Pulmonary artery endothelial cell (primary cell): ENCODE results near the gene ATP10B. TPM values are rescaled to one million over a fixed set of nuclear protein-coding genes. Genes with fewer than 3 reads are reported as not detected.

Experiments
- DNase-seq: peaks from one replicate; pipeline ENCODE4 v3.0.0-alpha.2; 2011; ENCODE audit warnings: low read depth, low spot score
- total RNA-seq: library from RNA; depleted of rRNA; stranded (reverse); fragments of >200 nt; gene quantifications from 2 replicates; pipeline ENCODE4 v1.2.3, GENCODE V29; 2014

Gene ATP10B
- total RNA-seq, 1 donor from 2014 or later = not detected

DNA sequence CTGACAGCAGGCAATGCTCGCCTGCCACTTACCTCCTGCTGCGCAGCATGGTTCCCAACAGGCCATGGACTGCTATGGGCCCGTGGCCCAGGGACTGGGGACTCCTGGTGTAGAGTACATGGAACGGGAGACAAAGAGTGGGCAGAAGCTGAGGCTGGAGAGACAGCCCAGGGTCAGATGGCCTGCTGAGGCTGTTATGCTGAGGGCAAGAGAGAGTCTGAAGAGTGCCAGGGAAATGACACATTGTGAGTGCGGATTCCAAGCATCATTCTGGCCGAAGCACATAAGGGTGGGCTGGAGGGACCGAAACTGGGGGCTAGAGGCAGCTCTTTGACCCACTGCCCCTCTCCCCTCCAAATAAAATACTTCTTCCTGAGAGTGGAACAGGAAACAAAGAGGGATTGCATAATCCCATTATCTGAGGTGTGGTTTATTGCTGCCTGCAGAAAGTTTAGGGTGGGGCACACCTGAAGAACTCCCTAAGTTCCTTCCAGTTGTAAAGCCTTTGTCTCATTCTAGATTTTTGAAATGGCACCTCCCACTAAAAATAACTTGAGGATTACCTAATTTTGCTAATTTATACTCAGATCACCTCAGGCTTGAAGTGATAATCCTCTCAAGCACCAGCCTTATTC lies 158.1 kb downstream of the ATP10B start:
- DNase-seq = no peak

DNA sequence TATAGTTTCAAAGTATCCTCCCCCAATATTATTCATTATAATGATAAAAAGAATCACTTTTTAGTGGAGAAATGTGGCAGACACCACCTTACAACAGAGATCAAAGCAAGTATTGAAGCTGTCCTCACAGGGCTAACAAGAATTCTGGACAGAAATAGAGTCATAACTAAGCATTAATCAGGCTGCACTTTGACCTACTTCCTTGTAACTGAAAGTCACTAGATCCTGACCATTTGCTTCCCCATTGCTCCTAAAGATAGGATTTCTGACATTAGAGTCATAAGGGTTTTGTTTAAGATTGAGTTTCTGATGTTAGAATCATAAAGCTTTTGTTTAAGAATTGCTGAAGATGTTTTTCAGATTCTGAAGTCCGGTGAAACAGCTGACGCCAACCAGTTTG lies 159.7 kb downstream of the ATP10B start:
- DNase-seq = no peak

DNA sequence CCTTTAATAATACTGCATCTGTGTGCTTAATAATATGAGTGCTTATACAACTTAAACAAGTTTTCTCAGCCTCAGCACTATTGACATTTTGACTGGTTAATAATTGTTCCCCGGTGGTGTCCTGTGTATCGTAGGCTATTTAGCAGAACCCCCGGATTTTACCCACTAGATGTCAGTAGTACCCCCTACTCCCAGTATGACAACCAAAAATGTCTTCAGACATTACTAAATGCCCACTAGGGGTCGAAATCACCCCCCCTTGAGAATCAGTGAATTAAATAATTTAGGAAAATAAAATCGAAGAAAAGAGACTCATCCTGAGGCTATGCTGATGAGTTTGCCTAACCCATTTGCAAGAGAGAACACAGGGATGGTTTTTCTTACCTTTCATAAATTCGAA lies 166.3 kb downstream of the ATP10B start:
- no peak for DNase-seq

DNA sequence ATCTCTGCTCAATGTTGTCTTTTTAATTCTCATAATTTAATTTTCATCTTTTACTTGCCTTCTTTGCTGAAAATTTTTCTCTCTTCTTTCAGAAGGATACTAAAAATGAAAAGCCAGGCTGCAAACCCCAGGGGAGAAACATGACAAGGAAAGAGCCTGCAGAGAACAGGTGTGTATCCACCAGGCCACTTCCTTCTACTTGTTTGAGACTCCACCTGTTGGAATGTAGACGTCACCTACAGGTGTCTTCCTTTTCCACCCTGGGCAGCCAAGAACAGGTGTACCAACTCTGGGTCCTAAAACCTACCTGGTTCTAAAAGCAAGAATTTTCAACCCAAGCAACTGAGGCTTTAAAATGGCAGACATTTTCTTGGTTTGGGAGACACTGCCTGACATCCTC lies 166.8 kb downstream of the ATP10B start:
- DNase-seq = no peak

DNA sequence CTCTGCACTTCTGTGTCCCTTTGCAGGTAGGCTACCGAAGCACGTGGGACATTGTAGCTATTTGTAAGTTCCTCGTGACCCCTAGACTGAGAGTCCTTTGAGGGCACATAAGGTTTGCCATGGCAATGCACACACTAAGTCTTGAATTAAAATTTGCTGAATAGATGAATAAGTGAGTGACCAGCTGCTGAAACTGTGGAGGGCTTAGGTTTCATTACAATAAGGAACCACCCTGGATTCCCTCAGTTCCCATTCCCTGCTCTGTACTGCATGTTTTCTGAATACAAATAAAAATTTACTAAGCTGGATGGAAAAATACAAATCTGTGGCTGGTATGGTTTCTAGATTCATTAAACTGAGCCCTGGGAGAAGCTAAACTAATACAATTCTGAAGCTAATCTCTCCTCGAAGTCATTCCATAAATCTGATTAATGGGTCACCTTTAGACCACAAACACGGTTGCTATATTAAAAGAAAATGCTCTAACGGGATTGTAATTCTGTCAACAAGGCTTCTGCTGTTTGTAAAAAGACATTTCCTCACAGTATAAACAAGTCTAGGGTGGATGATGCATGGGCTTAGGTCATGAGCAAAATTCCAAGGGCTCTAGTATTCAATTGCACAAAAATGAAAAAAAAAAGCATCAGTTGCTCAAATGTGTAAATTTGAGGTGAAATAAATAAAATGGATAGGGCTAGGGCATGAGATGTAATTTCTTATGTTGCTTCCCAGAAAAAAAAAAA lies 172.3 kb downstream of the ATP10B start:
- DNase-seq = no peak

DNA sequence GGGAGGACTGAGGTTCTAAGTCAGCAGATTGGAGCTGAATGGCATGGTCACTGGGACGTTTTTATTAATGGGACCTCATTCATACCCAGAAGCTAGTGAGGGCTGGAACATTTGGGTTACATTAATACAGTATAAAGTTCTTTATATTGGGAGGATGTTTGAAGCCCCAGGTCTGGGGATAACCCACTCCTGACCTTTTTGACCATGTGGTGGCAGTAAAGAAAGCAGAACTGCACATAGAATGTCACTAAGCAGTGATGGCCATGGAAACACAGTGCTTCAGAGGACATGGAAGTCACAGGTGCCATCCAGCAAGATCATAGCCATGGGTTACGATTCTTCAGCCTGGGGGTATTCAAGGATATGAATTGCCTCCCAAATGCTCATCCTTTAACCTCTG lies 176.0 kb downstream of the ATP10B start:
- DNase-seq = no peak

DNA sequence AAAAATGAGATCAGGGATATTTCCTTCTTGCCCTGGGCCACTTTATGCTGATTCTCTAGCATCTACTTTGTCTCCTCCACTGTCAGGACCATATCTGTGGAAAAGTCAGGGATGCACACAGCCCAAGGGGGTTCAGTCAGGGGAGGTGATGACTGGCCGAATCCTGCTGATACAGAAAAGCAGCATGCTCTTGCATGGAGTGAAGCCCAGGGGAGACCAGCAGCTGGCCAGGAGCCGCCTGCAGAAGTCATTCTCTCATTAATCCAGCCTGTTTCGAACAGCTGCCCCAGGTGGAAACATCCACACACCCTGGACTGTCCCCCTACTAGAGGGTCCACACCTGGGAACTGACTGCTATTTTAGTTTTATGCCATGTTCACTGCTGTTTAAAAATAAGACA lies 177.1 kb downstream of the ATP10B start:
- no peak for DNase-seq

DNA sequence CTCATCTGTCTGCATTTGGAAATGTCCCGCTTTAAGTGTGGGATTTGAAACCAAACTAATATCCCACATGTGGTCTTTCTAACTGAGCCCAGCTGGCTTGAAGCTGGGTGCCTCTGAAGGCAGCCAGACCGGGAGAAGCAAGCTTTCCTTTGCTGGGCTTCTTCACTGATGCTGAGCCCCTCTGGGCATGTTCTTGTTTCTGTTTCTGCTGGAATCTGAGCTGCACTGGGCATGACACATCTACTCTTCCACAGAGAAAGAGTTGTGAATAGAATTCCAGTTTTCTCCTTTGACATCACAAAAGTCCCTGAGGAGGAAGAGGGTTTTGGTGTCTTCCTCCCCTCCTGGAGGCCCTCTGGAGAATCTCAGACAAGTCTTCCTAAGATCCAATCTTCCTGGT lies 179.5 kb downstream of the ATP10B start:
- no peak for DNase-seq

DNA sequence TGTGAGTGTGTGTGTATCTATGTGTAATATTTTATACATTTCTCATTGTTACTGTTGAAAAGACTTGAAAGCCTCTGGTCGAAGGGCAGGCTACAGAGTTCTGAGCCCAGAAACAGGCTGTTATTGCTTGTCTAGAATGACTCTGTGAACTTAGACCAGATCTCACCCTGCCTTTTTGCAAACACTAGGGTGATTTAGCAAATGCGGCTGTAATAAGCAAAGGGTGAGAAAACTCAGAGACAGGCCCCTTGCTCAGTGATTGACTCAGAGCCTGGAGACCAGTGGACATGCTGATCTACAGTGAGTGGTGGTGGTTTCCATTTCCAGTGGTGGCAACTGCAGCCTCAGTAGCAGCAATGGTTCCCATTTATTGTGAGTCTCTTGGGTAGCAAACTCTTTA lies 183.7 kb downstream of the ATP10B start:
- DNase-seq = no peak

DNA sequence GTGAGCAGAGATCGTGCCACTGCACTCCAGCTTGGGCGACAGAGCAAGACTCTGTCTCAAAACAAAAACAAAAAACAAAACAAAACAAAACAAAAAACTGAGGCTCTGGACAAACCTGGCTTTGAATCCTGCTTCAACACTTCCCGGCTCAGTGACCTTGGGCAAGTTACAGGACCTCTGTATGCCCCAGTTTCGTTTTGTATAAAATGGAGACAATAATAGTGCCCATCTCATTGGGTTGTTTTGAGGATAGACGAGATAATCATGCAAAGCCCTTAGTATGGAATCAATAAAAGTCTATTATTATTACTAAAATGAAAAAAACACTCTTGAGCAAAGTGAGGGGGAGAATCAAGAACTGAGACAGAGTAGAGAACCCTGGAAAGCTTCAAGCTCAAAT lies 184.9 kb downstream of the ATP10B start:
- no peak for DNase-seq

DNA sequence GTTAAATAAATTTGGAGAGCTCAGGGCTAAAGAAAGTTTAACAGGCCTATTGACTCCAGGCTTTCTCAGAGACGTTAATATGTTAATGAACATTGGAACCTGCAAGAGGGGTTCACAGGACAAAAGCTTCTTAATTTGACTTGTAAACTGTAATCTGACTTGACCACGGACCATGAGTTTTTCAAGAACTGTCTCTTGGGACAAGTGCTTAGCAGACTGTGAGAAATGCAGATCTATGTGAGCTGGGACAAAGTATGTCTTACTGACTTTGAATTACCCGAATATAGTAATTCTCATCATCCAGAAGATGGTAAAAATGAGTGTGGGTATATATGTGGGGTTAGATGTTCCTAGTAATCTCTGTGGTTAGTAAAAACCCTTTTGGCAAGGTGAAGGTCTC lies 186.6 kb downstream of the ATP10B start:
- no peak for DNase-seq

DNA sequence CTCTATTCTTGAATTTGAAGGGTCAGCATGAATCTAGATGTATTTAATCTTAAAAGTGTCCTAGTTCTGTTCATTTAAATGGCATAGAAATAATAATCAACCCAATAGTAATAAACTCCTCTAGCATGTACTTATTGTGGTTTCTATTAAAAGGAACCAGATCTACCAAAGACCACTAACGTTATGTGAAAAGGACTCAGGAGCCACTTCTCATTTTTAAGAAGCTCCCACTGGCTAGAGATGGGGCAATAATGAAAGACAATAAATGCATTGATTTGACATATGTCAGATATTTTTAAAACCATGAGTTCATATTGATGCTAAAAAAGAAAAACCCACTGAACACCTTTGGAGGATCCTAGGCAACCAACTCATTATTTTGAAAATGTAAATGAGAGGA lies 191.9 kb downstream of the ATP10B start:
- DNase-seq = no peak

DNA sequence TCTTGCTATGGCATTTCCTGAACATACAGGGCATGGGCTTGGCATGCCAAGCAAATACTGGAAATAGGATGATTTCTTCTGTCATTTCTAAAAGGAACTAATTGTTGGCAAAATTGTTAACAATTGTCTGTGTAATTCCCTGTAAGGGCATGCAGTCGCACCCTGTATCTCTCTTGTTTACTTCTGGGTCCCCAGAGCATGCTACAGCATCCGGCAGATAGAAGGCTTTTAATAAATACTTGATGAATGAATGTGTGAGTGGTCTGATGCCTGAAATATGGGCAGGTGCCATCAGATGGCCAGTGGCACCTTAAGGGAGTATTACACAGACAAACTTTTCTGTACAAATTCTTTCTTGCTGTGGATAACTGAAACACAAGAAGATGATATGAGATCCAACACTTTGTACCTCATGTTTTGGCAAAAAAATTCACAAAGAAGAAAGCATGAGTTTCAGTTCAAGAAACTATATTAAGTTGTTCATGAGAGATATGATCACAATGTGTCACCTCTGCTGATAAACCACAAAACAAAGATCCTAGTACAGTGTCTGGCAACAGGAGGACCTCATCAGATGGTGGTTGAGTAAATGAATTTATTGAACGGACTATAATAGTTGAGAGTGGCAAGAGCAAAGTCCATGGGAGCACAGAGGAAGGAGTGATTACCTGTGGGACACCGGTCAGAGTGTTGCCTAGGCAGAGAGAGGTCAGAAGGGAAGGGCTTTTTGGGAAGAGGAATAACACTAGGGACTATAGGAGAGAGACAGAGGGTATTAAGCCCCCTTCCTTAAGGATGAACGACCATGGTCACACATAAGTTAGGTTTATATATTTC lies 194.2 kb downstream of the ATP10B start:
- no peak for DNase-seq

DNA sequence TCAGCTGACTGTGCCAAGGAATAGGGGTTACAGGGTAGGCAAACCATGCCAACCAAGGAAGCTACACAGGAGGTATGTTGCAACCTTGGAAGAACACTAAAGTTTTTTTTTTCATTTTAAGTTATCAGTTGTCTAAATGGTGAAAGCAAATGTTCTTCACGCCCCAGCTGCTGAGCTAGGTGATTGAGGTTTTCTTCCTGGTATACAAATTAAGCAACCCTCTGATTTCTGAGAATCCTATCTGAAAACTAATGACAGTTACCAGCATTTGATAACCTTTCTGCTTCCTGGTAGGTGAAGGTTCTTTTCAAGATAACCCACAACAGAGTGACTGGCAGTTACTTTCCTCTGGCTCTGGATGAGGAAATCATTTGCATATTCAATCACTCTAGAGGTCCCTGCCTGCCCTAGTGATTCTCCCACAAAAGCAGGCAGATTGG lies 194.9 kb downstream of the ATP10B start:
- no peak for DNase-seq

DNA sequence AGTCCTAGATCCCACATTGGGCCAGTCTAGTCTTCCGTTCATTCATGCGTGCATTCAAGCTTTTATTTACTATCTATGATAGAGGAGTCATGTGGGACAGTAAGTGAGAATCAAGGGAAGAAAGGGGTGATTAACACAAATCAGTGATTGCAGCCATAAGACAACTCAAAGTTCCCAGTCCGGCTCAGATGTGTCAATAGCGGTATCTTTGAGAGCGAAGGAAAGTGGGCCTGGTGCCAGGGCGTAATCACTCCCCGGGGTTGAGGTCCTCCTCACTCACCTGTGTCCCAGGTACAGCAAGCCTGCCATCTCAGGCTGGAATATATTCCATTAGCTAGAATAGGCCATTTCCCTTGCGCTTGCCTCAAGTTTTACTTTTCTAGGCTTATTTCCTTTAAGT lies 196.3 kb downstream of the ATP10B start:
- DNase-seq = no peak

DNA sequence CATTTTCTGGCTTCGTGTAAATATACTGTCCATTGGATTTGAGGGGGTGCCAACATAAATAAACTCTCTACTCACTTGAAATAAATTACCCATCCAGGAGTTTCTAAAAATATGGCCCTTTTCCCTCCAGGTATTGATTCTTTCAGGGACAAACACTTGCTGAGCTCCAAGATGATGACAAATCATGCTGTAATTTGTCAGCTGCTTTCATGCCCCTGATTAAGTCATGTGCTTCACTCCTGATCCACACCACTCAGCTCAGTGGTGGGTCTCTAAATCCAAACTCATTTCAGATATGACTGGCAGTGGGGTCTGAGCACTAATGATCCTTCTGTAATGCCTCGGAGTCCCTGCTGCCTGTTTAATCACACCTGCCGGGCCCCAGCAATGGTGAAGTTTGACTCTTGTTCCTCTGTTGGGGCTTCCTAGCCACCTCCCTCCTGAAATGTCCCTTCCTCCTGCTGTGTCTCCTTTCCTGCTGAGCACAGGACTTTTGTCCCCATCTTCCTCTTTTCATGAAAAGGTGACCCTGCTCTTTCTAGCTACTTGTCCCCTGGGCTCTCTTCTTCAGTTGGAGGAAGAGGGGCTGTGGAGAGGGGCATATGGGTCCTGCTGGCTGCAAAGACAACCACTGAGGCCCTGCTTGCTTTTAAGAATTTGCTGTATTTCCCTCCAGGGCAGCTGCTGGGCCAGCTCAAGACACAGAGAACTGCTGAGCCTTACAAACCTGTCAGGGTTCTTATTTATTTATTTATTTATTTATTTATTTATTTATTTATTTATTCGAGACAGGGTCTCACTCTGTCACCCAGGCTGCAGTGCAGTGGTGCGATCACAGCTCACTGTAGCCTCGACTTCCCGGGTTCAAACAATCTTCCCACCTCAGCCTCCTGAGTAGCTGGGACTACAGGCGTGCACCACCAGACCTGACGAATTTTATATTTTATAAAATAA lies 200.0 kb downstream of the ATP10B start:
- no peak for DNase-seq

DNA sequence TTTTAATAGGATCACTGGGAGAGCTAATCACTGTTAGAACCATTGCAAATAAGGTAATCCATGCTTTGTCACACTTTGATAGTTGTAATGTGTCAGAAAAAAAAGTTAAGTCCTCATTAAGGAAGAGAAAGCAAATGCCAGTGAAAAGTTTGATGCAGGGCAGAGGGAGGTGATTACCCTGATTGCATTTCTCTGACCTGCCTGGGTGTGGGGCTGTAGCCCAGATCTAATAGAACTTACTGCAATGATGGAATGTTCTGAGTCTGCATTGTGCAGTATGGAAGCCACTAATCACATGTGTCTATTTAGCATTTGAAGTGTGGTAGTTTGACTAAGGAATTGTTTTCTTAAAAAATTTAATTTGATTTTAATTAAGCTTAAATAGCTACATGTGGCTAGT lies 202.7 kb downstream of the ATP10B start:
- no peak for DNase-seq

DNA sequence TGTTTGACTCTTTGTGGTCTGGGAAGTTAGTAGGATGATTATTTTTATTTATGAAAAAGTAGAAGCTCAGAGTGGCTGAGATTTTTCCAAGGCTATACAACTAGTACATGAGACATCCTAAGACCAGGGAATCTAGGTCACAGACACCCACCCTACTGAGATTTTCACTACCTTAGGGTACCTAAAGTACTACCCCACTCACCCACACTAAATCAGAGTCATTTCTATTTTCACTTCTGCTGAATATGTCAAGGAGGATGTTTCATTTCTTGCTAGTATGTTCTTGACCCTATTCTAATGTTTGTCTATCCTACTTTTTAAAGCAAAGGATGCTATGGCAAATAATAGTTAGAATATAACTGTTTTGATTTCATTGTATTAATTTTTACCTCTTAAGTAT lies 206.0 kb downstream of the ATP10B start:
- DNase-seq = no peak

DNA sequence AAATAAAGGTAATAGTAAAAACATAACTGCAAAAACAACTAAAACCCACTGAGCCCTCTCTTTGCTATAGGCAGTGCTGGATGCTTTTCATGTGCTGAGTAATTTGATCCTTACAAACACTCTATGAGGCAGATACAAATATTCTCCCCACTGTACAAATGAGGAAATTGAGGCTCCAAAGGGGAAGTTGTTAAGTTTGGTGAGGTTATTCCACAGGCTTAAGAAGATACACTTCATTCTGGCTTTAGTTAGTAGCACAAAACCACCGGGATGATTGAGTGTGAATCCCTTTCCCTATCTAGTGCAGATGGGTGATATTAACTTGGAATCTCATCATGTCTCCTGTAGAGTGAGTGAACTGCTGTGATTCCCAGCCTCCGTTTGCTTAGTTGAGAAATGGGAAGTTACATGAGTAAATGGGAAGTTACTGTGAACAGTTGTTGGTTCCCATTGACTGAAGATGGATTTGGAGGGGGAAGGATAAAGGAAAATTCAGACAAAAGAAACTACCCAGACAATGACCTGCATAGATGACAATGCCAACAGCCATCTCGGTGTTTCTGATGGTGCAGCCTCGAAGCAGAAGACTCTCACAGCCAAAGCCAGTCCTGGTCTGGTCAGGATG lies 208.3 kb downstream of the ATP10B start:
- no peak for DNase-seq

DNA sequence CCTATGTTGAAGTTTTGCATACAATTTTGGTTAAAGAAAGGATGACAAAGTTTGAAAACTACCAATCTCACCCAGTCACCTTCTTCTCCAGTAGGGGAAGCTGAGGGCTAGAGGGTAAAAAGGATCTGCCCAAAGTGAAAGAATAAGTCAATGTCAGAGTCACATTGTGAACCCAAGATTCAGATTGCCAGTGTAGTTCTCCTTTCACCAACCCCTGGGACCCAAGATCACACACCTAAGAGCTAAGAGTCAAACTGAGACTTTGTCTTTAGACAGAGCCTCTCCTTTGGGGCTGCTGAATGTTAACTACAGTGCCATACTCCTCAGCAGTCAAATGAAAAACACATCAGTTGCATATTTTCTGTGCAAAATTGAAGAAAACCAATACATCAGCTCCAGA lies 210.6 kb downstream of the ATP10B start:
- no peak for DNase-seq

DNA sequence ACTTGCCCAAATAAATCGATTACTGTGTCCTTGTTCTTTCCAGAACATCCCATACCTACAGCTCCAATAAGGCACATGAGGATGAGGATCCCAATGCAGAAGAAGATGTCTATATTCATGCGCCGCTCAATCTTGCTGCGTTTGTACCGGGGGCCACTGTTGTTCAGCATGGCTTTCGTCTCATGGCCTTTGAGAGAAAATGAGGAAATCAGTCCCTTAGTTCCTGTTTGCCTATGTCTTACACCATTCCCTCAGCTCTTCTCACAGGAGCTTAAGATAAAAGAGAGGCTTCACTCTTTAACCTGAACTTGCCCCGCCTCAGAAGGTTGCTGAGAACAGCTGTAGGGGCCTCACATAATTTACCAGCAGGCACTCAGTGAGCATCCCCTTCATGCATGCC lies 211.6 kb downstream of the ATP10B start:
- no peak for DNase-seq
